Smooth muscle cell (in vitro differentiated cells): ENCODE data around the gene ABHD12B. TPM values are rescaled to one million over a fixed set of nuclear protein-coding genes. Genes with fewer than 3 reads are reported as not detected.

ENCODE experiments used
- DNase-seq: peaks from one replicate; lab custom pipeline; 2025; ENCODE audit not compliant: unreplicated experiment; lab: John Stamatoyannopoulos, UW
- H2AFZ ChIP-seq: fragments of 200-600 bp; sonication (generic); 2 replicates; pipeline ENCODE4 v1.6.0; 2016; ENCODE audit warnings: antibody characterized with exemption, low read depth, mild to moderate bottlenecking
- H3F3A ChIP-seq: fragments of 200-600 bp; sonication (generic); 2 replicates; pipeline ENCODE4 v1.6.0; 2017; ENCODE audit warnings: antibody characterized with exemption, low read depth
- H3K27ac ChIP-seq: fragments of 200-600 bp; sonication (generic); 2 replicates; pipeline ENCODE4 v1.5.1; 2016; ENCODE audit warnings: low read depth, mild to moderate bottlenecking
- H3K27me3 ChIP-seq: fragments of 200-600 bp; sonication (generic); 2 replicates; pipeline ENCODE4 v1.6.1; 2016; ENCODE audit warnings: low read depth, mild to moderate bottlenecking
- H3K36me3 ChIP-seq: fragments of 200-600 bp; sonication (generic); 2 replicates; pipeline ENCODE4 v1.5.1; 2016; ENCODE audit warnings: low read depth
- H3K4me1 ChIP-seq: fragments of 200-600 bp; sonication (generic); 2 replicates; pipeline ENCODE4 v1.5.1; 2016; ENCODE audit warnings: low read depth
- H3K4me2 ChIP-seq: fragments of 200-600 bp; sonication (generic); 2 replicates; pipeline ENCODE4 v1.6.0; 2016; ENCODE audit warnings: mild to moderate bottlenecking
- H3K4me3 ChIP-seq: fragments of 200-600 bp; sonication (generic); 2 replicates; pipeline ENCODE4 v1.5.1; 2016; ENCODE audit warnings: mild to moderate bottlenecking
- H3K79me2 ChIP-seq: fragments of 200-600 bp; sonication (generic); 2 replicates; pipeline ENCODE4 v1.6.0; 2016; ENCODE audit warnings: low read depth, mild to moderate bottlenecking
- H3K9ac ChIP-seq: fragments of 200-600 bp; sonication (generic); 2 replicates; pipeline ENCODE4 v1.6.0; 2016; ENCODE audit warnings: low read depth
- H3K9me3 ChIP-seq: fragments of 200-600 bp; sonication (generic); replicated peaks from 2 replicates; pipeline ENCODE4 v1.5.1; 2016; ENCODE audit warnings: low read depth
- H4K20me1 ChIP-seq: fragments of 200-600 bp; sonication (generic); 2 replicates; pipeline ENCODE4 v1.6.0; 2016; ENCODE audit warnings: low read depth
- CTCF ChIP-seq: fragments of 200-600 bp; sonication (generic); IDR thresholded peaks from 2 replicates; pipeline ENCODE4 v1.5.1; 2017; ENCODE audit warnings: borderline replicate concordance, mild to moderate bottlenecking, antibody characterized with exemption; ENCODE audit not compliant: insufficient read depth, poor library complexity, severe bottlenecking
- WGBS: methylation state at CpG from one replicate; pipeline ENCODE4 v1.1.7; 2016; ENCODE audit warnings: low lambda C conversion rate; 5-methylcytosine and 5-hydroxymethylcytosine counted together
- polyA plus RNA-seq: library from polyadenylated mRNA; unstranded; fragments of >200 nt; fragmentation: Nextera tagmentation; extraction: Ambion mirVana; gene quantifications from 2 replicates; pipeline ENCODE4 v1.2.1, GENCODE V29; 2016
- total RNA-seq: library from RNA; depleted of rRNA; stranded (reverse); fragments of >200 nt; gene quantifications from 2 replicates; pipeline ENCODE4 v1.2.3, GENCODE V29; 2014

The ABHD12B gene
- total and polyA plus RNA-seq, 2 experiments from 2014 or later = not detected

- no peak overlapping the region for H3K27ac ChIP-seq
- no peak overlapping the region for H2AFZ ChIP-seq
- H3K79me2 ChIP-seq = no peaks in the 10 kb centered on the region
- no peaks in the 10 kb centered on the region for H4K20me1 ChIP-seq
- no peaks in the 10 kb centered on the region for H3K36me3 ChIP-seq
- no peak for TF ChIP-seq CTCF
- H3K4me3 ChIP-seq = no peak overlapping the region
- no peaks in the 10 kb centered on the region for H3K4me1 ChIP-seq
- peaks cover 8% of the 10 kb centered on the region for H3F3A ChIP-seq
- no peaks in the 10 kb centered on the region for H3K27me3 ChIP-seq
- WGBS = 89% methylated on average over 3 of the region's 3 CpGs
- H3K9me3 ChIP-seq = no peaks in the 10 kb centered on the region
- no peak overlapping the region for H3K9ac ChIP-seq
- no peak overlapping the region for H3K4me2 ChIP-seq
- DNase-seq = no peak
Measured at GRCh38 chr14:50845166-50845565, 26.7 kb upstream of the ABHD12B start.

DNA sequence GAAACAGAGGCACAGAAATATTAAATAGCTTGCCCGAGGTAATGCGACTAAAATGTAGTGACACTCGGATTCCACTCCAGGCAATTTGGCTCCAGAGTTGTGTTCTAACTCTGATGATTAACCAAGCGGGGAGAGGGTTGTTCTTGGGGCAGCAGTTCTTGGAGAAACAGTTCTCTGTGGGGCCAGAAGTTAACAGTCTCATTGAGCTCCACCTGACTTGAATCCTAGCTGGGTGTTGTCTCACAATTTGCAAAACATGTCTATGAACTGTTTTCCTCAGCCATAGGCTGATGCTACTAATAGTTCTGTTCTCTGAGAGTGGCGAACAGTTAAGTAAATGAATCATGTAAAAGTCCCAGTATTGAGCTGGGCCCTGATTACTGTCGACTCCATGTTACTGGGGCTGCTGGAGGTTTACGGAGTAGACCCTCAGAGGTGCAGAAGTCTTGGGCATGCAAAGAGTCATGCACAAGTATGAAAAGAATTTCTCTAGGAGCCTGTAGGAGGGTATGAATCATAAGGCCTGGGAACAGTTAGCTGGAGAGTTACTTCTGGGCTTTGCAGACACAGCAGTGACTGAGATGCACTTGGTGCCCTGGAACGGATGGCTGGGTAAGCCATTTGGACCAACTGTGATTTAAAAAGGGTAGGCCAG is 25.5 kb upstream of the ABHD12B start:
- Histone ChIP-seq H3K4me3 (no peak overlapping the region), H4K20me1 (no peaks in the 10 kb centered on the region), H3K79me2 (no peaks in the 10 kb centered on the region), H3K27me3 (no peaks in the 10 kb centered on the region), H3K27ac (peak overlapping the region; percentile 67), H3K36me3 (no peaks in the 10 kb centered on the region), H3K4me2 (peak overlapping the region; percentile 41), H3K9ac (no peak overlapping the region), H3K9me3 (no peaks in the 10 kb centered on the region), H2AFZ (no peak overlapping the region), H3K4me1 (no peaks in the 10 kb centered on the region), H3F3A (peaks cover 8% of the 10 kb centered on the region)
- DNase-seq = no peak
- WGBS = 50% methylated on average over 8 of the region's 8 CpGs
- no peak for TF ChIP-seq CTCF

DNA sequence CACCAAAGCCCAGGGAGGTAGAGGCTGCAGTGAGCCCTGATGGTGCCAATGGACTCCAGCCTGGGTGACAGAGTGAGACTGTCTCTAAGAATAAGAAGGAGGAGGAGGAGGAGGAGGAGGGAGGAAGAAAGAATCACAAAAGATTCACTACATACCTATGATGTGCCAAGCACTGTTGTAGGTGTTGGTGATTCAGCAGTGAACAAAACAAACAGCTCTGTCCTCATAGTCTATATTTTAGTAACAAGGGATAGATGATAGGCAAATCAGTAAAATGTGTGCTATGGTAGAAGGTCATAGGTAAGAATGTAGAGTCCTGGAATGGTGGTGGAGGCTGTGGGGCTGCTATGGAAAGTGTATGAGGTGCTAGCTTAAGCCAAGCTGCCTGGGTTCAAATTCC is 18.0 kb upstream of the ABHD12B start:
- H2AFZ ChIP-seq = no peak overlapping the region
- DNase-seq = no peak
- H3K27me3 ChIP-seq = no peaks in the 10 kb centered on the region
- no peak overlapping the region for H3K27ac ChIP-seq
- H3K9me3 ChIP-seq = no peaks in the 10 kb centered on the region
- H3K4me1 ChIP-seq = no peaks in the 10 kb centered on the region
- no peaks in the 10 kb centered on the region for H3K36me3 ChIP-seq
- H3K4me2 ChIP-seq = no peak overlapping the region
- H3K79me2 ChIP-seq = no peaks in the 10 kb centered on the region
- H4K20me1 ChIP-seq = no peaks in the 10 kb centered on the region
- no peak overlapping the region for H3K4me3 ChIP-seq
- no peak overlapping the region for H3K9ac ChIP-seq
- H3F3A ChIP-seq = no peaks in the 10 kb centered on the region
- no peak for TF ChIP-seq CTCF

DNA sequence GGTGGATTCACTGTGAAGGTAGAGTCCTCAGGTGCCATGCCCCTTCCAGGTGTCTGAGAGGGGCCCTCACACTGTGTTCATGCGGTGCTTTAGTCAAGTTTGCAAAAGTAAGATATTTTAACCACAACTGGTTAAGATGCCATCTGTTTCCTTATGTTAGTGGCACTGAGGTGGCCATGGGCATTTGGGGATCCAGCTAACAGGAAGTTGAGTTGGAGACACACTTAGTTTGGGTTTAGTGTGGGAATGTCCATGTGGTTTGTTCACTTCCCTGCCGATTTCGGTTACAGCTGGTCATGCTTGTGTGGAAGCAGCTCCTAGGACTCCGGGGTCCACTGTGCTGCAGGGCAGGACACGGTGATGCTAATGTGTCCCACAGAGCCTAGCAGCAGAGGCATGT is 17.3 kb upstream of the ABHD12B start:
- no peak overlapping the region for H3K4me2 ChIP-seq
- no peaks in the 10 kb centered on the region for H3K4me1 ChIP-seq
- H3K36me3 ChIP-seq = no peaks in the 10 kb centered on the region
- over 99% methylated on average over 5 of the region's 5 CpGs for WGBS
- no peak overlapping the region for H2AFZ ChIP-seq
- no peaks in the 10 kb centered on the region for H3K79me2 ChIP-seq
- H3K9ac ChIP-seq = no peak overlapping the region
- DNase-seq = no peak
- TF ChIP-seq CTCF = no peak
- no peaks in the 10 kb centered on the region for H3K9me3 ChIP-seq
- no peak overlapping the region for H3K4me3 ChIP-seq
- H3F3A ChIP-seq = no peaks in the 10 kb centered on the region
- H4K20me1 ChIP-seq = no peaks in the 10 kb centered on the region
- no peak overlapping the region for H3K27ac ChIP-seq
- H3K27me3 ChIP-seq = no peaks in the 10 kb centered on the region
